Suprapubic skin (tissue), 4 donors: ENCODE data around the gene IGLL5. TPM values are rescaled to one million over a fixed set of nuclear protein-coding genes. Genes with fewer than 3 reads are reported as not detected.
A peak's percentile ranks its signal among the peaks of the same experiment; 100 is the strongest.

Experiments
- DNase-seq, 2 donors: peaks; one replicate each; pipeline ENCODE4 v3.0.0-alpha.2; 2019; ENCODE audit warnings: low spot score in 2 of 2
- H3K27ac ChIP-seq: fragments of 200-600 bp; sonication (generic); one replicate; pipeline ENCODE4 v1.5.1; 2019
- H3K27me3 ChIP-seq: fragments of 200-600 bp; sonication (generic); one replicate; pipeline ENCODE4 v1.5.1; 2019
- H3K36me3 ChIP-seq: fragments of 200-600 bp; sonication (generic); one replicate; pipeline ENCODE4 v1.5.1; 2019
- H3K4me1 ChIP-seq: fragments of 200-600 bp; sonication (generic); one replicate; pipeline ENCODE4 v1.5.1; 2019
- H3K4me3 ChIP-seq: fragments of 200-600 bp; sonication (generic); one replicate; pipeline ENCODE4 v1.5.1; 2019; ENCODE audit warnings: mild to moderate bottlenecking
- H3K9me3 ChIP-seq: fragments of 200-600 bp; sonication (generic); one replicate; pipeline ENCODE4 v1.5.1; 2019
- CTCF ChIP-seq, 2 donors: fragments of 200-600 bp in 1 of 2; fragments of 450-650 bp in 1 of 2; sonication (generic) in 1 of 2; IDR thresholded peaks; one replicate each; pipeline ENCODE4 v1.5.1; 2016 to 2019; ENCODE audit warnings: antibody characterized with exemption in 2 of 2, mild to moderate bottlenecking in 1 of 2, moderate library complexity in 1 of 2
- EP300 ChIP-seq: sonication (generic); formaldehyde crosslinking; IDR thresholded peaks from one replicate; pipeline ENCODE4 v1.6.1; 2017; ENCODE audit warnings: antibody characterized with exemption
- POLR2A ChIP-seq, 2 donors: fragments of 450-650 bp; IDR thresholded peaks; one replicate each; pipeline ENCODE4 v1.6.1; 2017; ENCODE audit warnings: antibody characterized with exemption in 2 of 2, mild to moderate bottlenecking in 2 of 2, moderate library complexity in 2 of 2
- POLR2AphosphoS5 ChIP-seq, 3 donors: sonication (generic); formaldehyde crosslinking; IDR thresholded peaks; one replicate each; pipeline ENCODE4 v1.6.1; 2017; ENCODE audit warnings: antibody characterized with exemption in 3 of 3
- WGBS: methylation state at CpG from one replicate; pipeline ENCODE4 v1.1.5; 2018; 5-methylcytosine and 5-hydroxymethylcytosine counted together
- total RNA-seq, 4 donors: library from RNA; depleted of rRNA; stranded (reverse); fragments of >200 nt; gene quantifications; one replicate each; pipeline ENCODE4 v1.1.0, GENCODE V29; 2016

The IGLL5 gene
- total RNA-seq, 4 donors from 2014 or later, result not detected

DNA sequence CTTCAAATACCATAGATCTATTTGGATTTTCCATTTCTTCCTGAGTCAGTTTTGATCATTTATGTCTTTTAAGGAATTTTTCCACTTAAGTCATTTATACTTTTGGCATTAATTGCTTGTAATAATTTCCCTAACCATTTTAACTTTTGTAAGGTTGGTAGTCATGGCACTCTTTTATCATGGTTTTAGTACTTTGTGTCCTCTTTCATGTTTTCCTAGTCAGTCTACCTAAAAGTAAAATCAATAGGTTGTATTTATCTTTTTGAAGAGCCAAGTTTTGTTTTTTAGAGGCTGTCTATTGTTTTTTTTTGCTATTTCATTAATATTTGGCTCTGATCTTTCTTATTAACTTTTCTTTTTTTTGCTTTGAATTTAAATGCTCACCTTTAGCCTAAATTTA lies 45.5 kb upstream of the IGLL5 start:
- Histone ChIP-seq H3K36me3 (no peaks in the 10 kb centered on the region), H3K9me3 (no peaks in the 10 kb centered on the region), H3K4me3 (no peak overlapping the region), H3K27me3 (peaks cover 13% of the 10 kb centered on the region), H3K27ac (no peak overlapping the region), H3K4me1 (no peaks in the 10 kb centered on the region)
- DNase-seq, result no peak
- TF ChIP-seq EP300 (no peak), CTCF (IDR thresholded peaks at IDR 0.05) (no peak), POLR2AphosphoS5 (IDR thresholded peaks at IDR 0.05) (no peak), POLR2A (IDR thresholded peaks at IDR 0.05) (no peak)

DNA sequence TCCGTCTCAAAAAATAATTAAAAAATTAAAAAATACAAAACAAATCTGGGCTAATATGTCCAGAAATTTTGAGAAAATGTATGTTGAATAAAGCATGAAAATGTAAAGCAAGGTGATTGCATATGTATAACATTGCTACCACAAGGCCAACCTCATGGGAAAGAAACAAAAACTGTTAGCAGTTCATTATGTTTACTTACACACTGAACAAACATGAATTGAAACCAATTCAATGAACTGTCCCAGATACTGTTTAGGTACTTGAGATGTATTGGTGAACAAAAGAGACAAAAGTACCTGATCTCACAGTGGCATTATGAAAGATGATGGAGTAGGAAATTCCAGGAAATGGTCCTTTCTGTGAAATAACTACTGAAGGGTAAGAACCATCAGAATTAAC lies 43.8 kb upstream of the IGLL5 start:
- 100% methylated on average over 1 of the region's 1 CpG for WGBS
- Histone ChIP-seq H3K36me3 (no peaks in the 10 kb centered on the region), H3K27me3 (no peaks in the 10 kb centered on the region), H3K4me1 (no peaks in the 10 kb centered on the region), H3K4me3 (no peak overlapping the region), H3K9me3 (no peaks in the 10 kb centered on the region), H3K27ac (no peak overlapping the region)
- TF ChIP-seq POLR2AphosphoS5 (IDR thresholded peaks at IDR 0.05) (no peak), POLR2A (IDR thresholded peaks at IDR 0.05) (no peak), CTCF (IDR thresholded peaks at IDR 0.05) (no peak), EP300 (no peak)
- DNase-seq, result no peak

- Histone ChIP-seq H3K9me3 (no peaks in the 10 kb centered on the region), H3K27me3 (peaks cover 3% of the 10 kb centered on the region), H3K4me1 (no peaks in the 10 kb centered on the region), H3K27ac (no peak overlapping the region), H3K36me3 (no peaks in the 10 kb centered on the region), H3K4me3 (no peak overlapping the region)
- no peak for TF ChIP-seq CTCF (IDR thresholded peaks at IDR 0.05)
- no peak for TF ChIP-seq POLR2AphosphoS5 (IDR thresholded peaks at IDR 0.05)
- TF ChIP-seq EP300, result no peak
- no peak for TF ChIP-seq POLR2A (IDR thresholded peaks at IDR 0.05)
- 19% methylated on average over 2 of the region's 2 CpGs for WGBS
- DNase-seq, result no peak
Measured at GRCh38 chr22:22847241-22847640, 40.4 kb upstream of the IGLL5 start.

- peak in 1 of 2 donors; percentile 79 for DNase-seq
- 12% methylated on average over 4 of the region's 5 CpGs for WGBS
- TF ChIP-seq POLR2A (IDR thresholded peaks at IDR 0.05), result no peak
- peak; percentile 54 to 88 for TF ChIP-seq CTCF (IDR thresholded peaks at IDR 0.05)
- TF ChIP-seq POLR2AphosphoS5 (IDR thresholded peaks at IDR 0.05), result no peak
- TF ChIP-seq EP300, result no peak
Measured at GRCh38 chr22:22848364-22848866, 39.2 kb upstream of the IGLL5 start.

DNA sequence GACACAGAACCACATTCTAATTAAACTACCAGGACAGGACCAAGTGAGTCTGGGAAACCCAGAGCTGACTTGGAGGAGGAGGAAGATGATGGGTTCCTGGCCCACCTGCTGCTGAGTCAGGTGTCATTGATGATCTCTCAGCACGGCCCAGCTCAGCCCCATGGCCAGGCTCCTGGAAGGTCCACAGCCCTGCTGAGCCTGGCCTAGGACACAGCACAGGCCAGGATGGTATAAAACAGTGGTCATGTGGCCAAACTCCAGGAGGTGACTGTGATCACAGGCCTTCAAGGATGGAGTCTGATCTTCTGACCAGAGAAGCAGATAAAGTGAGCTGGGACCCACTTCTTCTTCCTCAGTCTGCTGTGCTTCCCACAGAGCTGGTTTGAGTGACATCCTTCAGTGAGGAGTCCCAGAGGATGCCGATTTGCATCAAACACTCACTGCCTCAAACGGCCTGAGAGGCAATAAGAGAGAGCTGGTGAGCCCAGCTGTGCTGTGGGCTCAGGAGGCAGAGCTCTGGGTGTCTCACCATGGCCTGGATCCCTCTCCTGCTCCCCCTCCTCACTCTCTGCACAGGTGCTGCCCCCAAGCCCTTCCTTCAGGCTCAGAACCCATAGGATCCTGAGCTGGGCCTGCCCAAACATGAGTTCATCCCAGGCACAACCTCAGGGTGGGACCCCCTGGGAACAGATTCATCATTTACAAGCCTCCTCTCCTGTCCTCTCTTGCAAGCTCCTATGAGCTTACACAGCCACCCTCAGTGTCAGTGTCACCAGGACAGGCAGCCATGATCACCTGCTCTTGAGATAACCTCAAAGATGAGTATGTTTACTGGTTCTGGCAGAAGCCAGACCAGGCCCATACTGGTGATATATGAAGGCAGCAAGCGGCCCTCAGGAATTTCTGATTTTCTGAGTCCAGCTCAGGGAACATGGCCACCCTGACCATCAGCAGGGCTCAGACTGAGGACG lies 37.7 kb upstream of the IGLL5 start:
- Histone ChIP-seq H3K36me3 (no peaks in the 10 kb centered on the region), H3K4me1 (no peaks in the 10 kb centered on the region), H3K9me3 (no peaks in the 10 kb centered on the region), H3K4me3 (no peak overlapping the region), H3K27ac (no peak overlapping the region), H3K27me3 (peaks cover 18% of the 10 kb centered on the region)
- DNase-seq, result no peak
- 84% methylated on average over 5 of the region's 5 CpGs for WGBS
- TF ChIP-seq POLR2AphosphoS5 (IDR thresholded peaks at IDR 0.05) (no peak), EP300 (no peak), POLR2A (IDR thresholded peaks at IDR 0.05) (no peak), CTCF (IDR thresholded peaks at IDR 0.05) (no peak)

More at GRCh38 chr22:22848364-22848866, 39.2 kb upstream of the IGLL5 start:
- no peak overlapping the region for H3K4me3 ChIP-seq
- no peaks in the 10 kb centered on the region for H3K36me3 ChIP-seq
- peaks cover 12% of the 10 kb centered on the region for H3K27me3 ChIP-seq
- no peak overlapping the region for H3K27ac ChIP-seq
- H3K4me1 ChIP-seq, result no peaks in the 10 kb centered on the region
- H3K9me3 ChIP-seq, result no peaks in the 10 kb centered on the region
